ENCODE data around the gene P4HTM.

Gene P4HTM

GRCh38 chr3:48949376-48949717 is 40.7 kb upstream of the P4HTM start:
- Histone ChIP-seq H3K27ac (ENCODE audit: low read length) (no peak overlapping the region), H3K4me3 (ENCODE audit: low read depth in 1 of 2, low read length in 2 of 2) (no peak overlapping the region), H3K9me3 (ENCODE audit: insufficient read depth, low read length, severe bottlenecking) (no peaks in the 10 kb centered on the region), H3K27me3 (ENCODE audit: insufficient read depth, low read length, poor library complexity) (no peaks in the 10 kb centered on the region), H2AFZ (ENCODE audit: low read depth, low read length) (no peak overlapping the region), H3K79me2 (ENCODE audit: insufficient read depth, low read length) (peaks cover 84% of the 10 kb centered on the region), H4K20me1 (ENCODE audit: insufficient read depth, low read length) (peaks cover 17% of the 10 kb centered on the region), H3K4me2 (ENCODE audit: insufficient read depth, low read length) (no peak overlapping the region), H3K9ac (ENCODE audit: low read depth, low read length) (no peak overlapping the region), H3K4me1 (ENCODE audit: insufficient read depth, low read length) (no peaks in the 10 kb centered on the region), H3K36me3 (ENCODE audit: insufficient read depth, low read length) (peaks cover 39% of the 10 kb centered on the region)
- DNase-seq (no peak), ATAC-seq (ENCODE audit: insufficient read depth, low read depth) (no peak)
- no peak for TF ChIP-seq CTCF (IDR thresholded peaks at IDR 0.05; ENCODE audit: borderline replicate concordance, extremely low read depth, low read length, poor library complexity, severe bottlenecking)

GRCh38 chr3:48950051-48950450 is 40.0 kb upstream of the P4HTM start:
- TF ChIP-seq EZH2 (IDR thresholded peaks at IDR 0.05; ENCODE audit: borderline replicate concordance, low read depth, low read length, severe bottlenecking) (no peak), CTCF (IDR thresholded peaks at IDR 0.05; ENCODE audit: borderline replicate concordance, extremely low read depth, low read length, poor library complexity, severe bottlenecking) (no peak)
- H3K27ac ChIP-seq (ENCODE audit: low read length), result no peak overlapping the region
- H3K79me2 ChIP-seq (ENCODE audit: insufficient read depth, low read length), result peaks cover 84% of the 10 kb centered on the region

GRCh38 chr3:48951764-48952163 is 38.3 kb upstream of the P4HTM start:
- H2AFZ ChIP-seq (ENCODE audit: low read depth, low read length), result no peak overlapping the region
- no peak overlapping the region for H3K4me2 ChIP-seq (ENCODE audit: insufficient read depth, low read length)
- H3K79me2 ChIP-seq (ENCODE audit: insufficient read depth, low read length), result peaks cover 82% of the 10 kb centered on the region
- no peak for ATAC-seq (ENCODE audit: insufficient read depth, low read depth)
- no peak overlapping the region for H3K27ac ChIP-seq (ENCODE audit: low read length)
- TF ChIP-seq CTCF (IDR thresholded peaks at IDR 0.05; ENCODE audit: borderline replicate concordance, extremely low read depth, low read length, poor library complexity, severe bottlenecking), result no peak
- H3K4me1 ChIP-seq (ENCODE audit: insufficient read depth, low read length), result no peaks in the 10 kb centered on the region
- no peak overlapping the region for H3K9ac ChIP-seq (ENCODE audit: low read depth, low read length)
- no peaks in the 10 kb centered on the region for H3K9me3 ChIP-seq (ENCODE audit: insufficient read depth, low read length, severe bottlenecking)
- no peak overlapping the region for H3K4me3 ChIP-seq (ENCODE audit: low read depth in 1 of 2, low read length in 2 of 2)
- no peak for DNase-seq
- peaks cover 11% of the 10 kb centered on the region for H4K20me1 ChIP-seq (ENCODE audit: insufficient read depth, low read length)
- H3K36me3 ChIP-seq (ENCODE audit: insufficient read depth, low read length), result peaks cover 30% of the 10 kb centered on the region
- H3K27me3 ChIP-seq (ENCODE audit: insufficient read depth, low read length, poor library complexity), result no peaks in the 10 kb centered on the region

More at GRCh38 chr3:48950051-48950450, 40.0 kb upstream of the P4HTM start:
- DNase-seq (no peak), ATAC-seq (ENCODE audit: insufficient read depth, low read depth) (no peak)
- H3K9me3 ChIP-seq (ENCODE audit: insufficient read depth, low read length, severe bottlenecking), result no peaks in the 10 kb centered on the region
- H3K9ac ChIP-seq (ENCODE audit: low read depth, low read length), result no peak overlapping the region
- H3K4me3 ChIP-seq (ENCODE audit: low read depth in 1 of 2, low read length in 2 of 2), result no peak overlapping the region
- H2AFZ ChIP-seq (ENCODE audit: low read depth, low read length), result no peak overlapping the region
- H4K20me1 ChIP-seq (ENCODE audit: insufficient read depth, low read length), result peaks cover 17% of the 10 kb centered on the region
- peaks cover 34% of the 10 kb centered on the region for H3K36me3 ChIP-seq (ENCODE audit: insufficient read depth, low read length)
- no peak overlapping the region for H3K4me2 ChIP-seq (ENCODE audit: insufficient read depth, low read length)
- H3K27me3 ChIP-seq (ENCODE audit: insufficient read depth, low read length, poor library complexity), result no peaks in the 10 kb centered on the region
- no peaks in the 10 kb centered on the region for H3K4me1 ChIP-seq (ENCODE audit: insufficient read depth, low read length)

- peaks cover 17% of the 10 kb centered on the region for H4K20me1 ChIP-seq (ENCODE audit: insufficient read depth, low read length)
- no peak overlapping the region for H3K4me2 ChIP-seq (ENCODE audit: insufficient read depth, low read length)
- DNase-seq, result peak; percentile 20
- H2AFZ ChIP-seq (ENCODE audit: low read depth, low read length), result no peak overlapping the region
- H3K9ac ChIP-seq (ENCODE audit: low read depth, low read length), result no peak overlapping the region
- no peaks in the 10 kb centered on the region for H3K27me3 ChIP-seq (ENCODE audit: insufficient read depth, low read length, poor library complexity)
- peak; percentile 61 for TF ChIP-seq CTCF (IDR thresholded peaks at IDR 0.05; ENCODE audit: borderline replicate concordance, extremely low read depth, low read length, poor library complexity, severe bottlenecking)
- TF ChIP-seq EZH2 (IDR thresholded peaks at IDR 0.05; ENCODE audit: borderline replicate concordance, low read depth, low read length, severe bottlenecking), result no peak
- ATAC-seq (ENCODE audit: insufficient read depth, low read depth), result peak; percentile 35; the same call in 1 of the 3 replicates
- H3K4me3 ChIP-seq (ENCODE audit: low read depth in 1 of 2, low read length in 2 of 2), result no peak overlapping the region
- H3K36me3 ChIP-seq (ENCODE audit: insufficient read depth, low read length), result peaks cover 38% of the 10 kb centered on the region
- H3K27ac ChIP-seq (ENCODE audit: low read length), result peak overlapping the region; percentile 32; the same call in 1 of the 2 replicates
- no peaks in the 10 kb centered on the region for H3K4me1 ChIP-seq (ENCODE audit: insufficient read depth, low read length)
- H3K79me2 ChIP-seq (ENCODE audit: insufficient read depth, low read length), result peaks cover 83% of the 10 kb centered on the region
- H3K9me3 ChIP-seq (ENCODE audit: insufficient read depth, low read length, severe bottlenecking), result no peaks in the 10 kb centered on the region
These were observed 37.4 kb upstream of the P4HTM start for GRCh38 chr3:48952510-48953118.

Measured in DND-41 (cell line).